HG03135 (cell line): ENCODE data around the gene GRN.

ENCODE experiments used
- ATAC-seq: cut with Tn5 transposase; IDR thresholded peaks from one replicate; pipeline ENCODE4 v1.9.1; 2021; ENCODE audit warnings: mild to moderate bottlenecking, moderate library complexity; ENCODE audit not compliant: unreplicated experiment

The GRN gene

GRCh38 chr17:44400226-44400847, 55.2 kb downstream of the GRN start:
- no peak for ATAC-seq
